ENCODE measurements around the gene MRC2. TPM values are rescaled to one million over a fixed set of nuclear protein-coding genes. Genes with fewer than 3 reads are reported as not detected.

Gene MRC2
- total RNA-seq, 1 experiment from 2014 or later = 12.3 TPM

DNA sequence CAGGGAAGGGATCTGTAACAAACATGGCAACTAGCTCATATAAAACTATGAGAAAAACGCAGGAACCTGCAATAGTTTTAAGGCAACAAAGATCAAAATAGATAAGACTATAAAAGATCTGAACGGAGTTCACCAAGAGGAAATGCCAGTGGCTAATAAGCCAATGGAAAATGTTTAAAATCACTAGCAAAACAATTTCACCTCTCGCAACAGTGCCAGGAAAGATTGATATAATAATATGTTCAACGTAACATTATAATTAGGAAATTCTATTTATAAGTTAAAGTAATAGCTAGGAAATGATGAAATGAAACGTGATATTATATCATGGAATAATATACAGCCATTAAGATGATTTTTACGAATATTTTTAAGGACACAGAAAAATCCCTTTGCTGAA lies 16.0 kb downstream of the MRC2 start:
- intact Hi-C loops (cut with micrococcal nuclease) = no loop called here
- no peaks in the 10 kb centered on the region for H3K36me3 Mint-ChIP-seq (ENCODE audit: insufficient read depth, unreplicated experiment)
- H3K27ac Mint-ChIP-seq (ENCODE audit: low read depth, unreplicated experiment) = no peak overlapping the region
- H3K27me3 Mint-ChIP-seq (ENCODE audit: insufficient read depth, unreplicated experiment) = no peaks in the 10 kb centered on the region
- TF ChIP-seq, protein P1, sequence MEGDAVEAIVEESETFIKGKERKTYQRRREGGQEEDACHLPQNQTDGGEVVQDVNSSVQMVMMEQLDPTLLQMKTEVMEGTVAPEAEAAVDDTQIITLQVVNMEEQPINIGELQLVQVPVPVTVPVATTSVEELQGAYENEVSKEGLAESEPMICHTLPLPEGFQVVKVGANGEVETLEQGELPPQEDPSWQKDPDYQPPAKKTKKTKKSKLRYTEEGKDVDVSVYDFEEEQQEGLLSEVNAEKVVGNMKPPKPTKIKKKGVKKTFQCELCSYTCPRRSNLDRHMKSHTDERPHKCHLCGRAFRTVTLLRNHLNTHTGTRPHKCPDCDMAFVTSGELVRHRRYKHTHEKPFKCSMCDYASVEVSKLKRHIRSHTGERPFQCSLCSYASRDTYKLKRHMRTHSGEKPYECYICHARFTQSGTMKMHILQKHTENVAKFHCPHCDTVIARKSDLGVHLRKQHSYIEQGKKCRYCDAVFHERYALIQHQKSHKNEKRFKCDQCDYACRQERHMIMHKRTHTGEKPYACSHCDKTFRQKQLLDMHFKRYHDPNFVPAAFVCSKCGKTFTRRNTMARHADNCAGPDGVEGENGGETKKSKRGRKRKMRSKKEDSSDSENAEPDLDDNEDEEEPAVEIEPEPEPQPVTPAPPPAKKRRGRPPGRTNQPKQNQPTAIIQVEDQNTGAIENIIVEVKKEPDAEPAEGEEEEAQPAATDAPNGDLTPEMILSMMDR (IDR thresholded peaks at IDR 0.05; ENCODE audit: unreplicated experiment) = no peak
- no peak for DNase-seq (ENCODE audit: unreplicated experiment)
- ChIA-PET POLR2A (interaction anchor here (1.6 kb wide), 1 partner anchor 12 kb away, joined by 4 read pairs; no protein-coding TSS in a partner anchor), CTCF (no interaction called here)
- no TSS peak for BruUV-seq (replicated peaks)
- H3K9me3 Mint-ChIP-seq (ENCODE audit: unreplicated experiment) = no peaks in the 10 kb centered on the region
- H3K4me3 Mint-ChIP-seq (ENCODE audit: unreplicated experiment) = no peak overlapping the region
- H3K4me1 Mint-ChIP-seq (ENCODE audit: insufficient read depth, unreplicated experiment) = no peaks in the 10 kb centered on the region

GRCh38 chr17:62644487-62645173 lies 17.2 kb downstream of the MRC2 start:
- Mint-ChIP-seq H3K4me3 (ENCODE audit: unreplicated experiment) (no peak overlapping the region), H3K9me3 (ENCODE audit: unreplicated experiment) (no peaks in the 10 kb centered on the region), H3K36me3 (ENCODE audit: insufficient read depth, unreplicated experiment) (no peaks in the 10 kb centered on the region), H3K4me1 (ENCODE audit: insufficient read depth, unreplicated experiment) (no peaks in the 10 kb centered on the region), H3K27ac (ENCODE audit: low read depth, unreplicated experiment) (no peak overlapping the region), H3K27me3 (ENCODE audit: insufficient read depth, unreplicated experiment) (no peaks in the 10 kb centered on the region)
- intact Hi-C loops (cut with micrococcal nuclease) = no loop called here
- no TSS peak for BruUV-seq (replicated peaks)
- no peak for DNase-seq (ENCODE audit: unreplicated experiment)
- POLR2A ChIA-PET = interaction anchor here (1.6 kb wide), 1 partner anchor 11 kb away, joined by 4 read pairs; no protein-coding TSS in a partner anchor
- TF ChIP-seq, protein P1 (IDR thresholded peaks at IDR 0.05; ENCODE audit: unreplicated experiment) = no peak
- CTCF ChIA-PET = no interaction called here

DNA sequence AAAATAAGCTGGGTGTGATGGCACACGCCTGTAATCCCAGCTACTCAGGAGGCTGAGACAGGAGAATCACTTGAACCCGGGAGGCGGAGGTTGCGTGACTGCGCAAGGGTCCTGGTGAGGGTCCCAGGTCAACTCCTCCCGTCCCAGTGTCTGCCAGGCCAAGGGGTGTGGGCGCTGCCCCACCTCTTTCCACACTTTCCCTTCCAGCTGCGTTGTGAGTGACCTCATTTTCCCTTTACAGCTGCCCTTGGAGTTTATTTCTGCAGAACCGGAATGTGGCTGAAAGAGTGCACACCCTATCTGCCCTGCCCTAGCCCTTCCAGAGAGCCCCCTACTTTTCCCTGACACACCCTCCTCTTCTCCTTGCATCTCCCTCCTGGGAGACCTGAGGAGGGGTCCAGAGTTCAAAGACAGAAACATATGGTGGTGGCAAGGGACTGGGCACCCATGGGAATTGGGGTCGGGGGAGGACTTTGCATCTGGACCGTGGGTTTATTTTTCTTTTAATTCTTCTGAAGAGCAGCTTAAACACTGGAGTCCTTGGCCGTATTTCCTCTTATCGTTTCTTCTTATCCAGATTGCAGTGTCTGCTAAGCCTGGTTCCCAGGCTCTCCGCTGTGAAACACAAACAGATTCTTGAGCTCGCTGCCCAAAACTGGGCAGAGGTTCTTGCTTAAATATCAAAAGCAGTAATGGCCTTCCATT lies 20.9 kb downstream of the MRC2 start:
- ChIA-PET CTCF (no interaction called here), POLR2A (no interaction called here)
- TF ChIP-seq, protein P1 (IDR thresholded peaks at IDR 0.05; ENCODE audit: unreplicated experiment) = no peak
- Mint-ChIP-seq H3K9me3 (ENCODE audit: unreplicated experiment) (no peaks in the 10 kb centered on the region), H3K27me3 (ENCODE audit: insufficient read depth, unreplicated experiment) (no peaks in the 10 kb centered on the region), H3K36me3 (ENCODE audit: insufficient read depth, unreplicated experiment) (no peaks in the 10 kb centered on the region), H3K27ac (ENCODE audit: low read depth, unreplicated experiment) (no peak overlapping the region), H3K4me3 (ENCODE audit: unreplicated experiment) (no peak overlapping the region), H3K4me1 (ENCODE audit: insufficient read depth, unreplicated experiment) (peaks cover 4% of the 10 kb centered on the region)
- BruUV-seq (replicated peaks) = no TSS peak
- intact Hi-C loops (cut with micrococcal nuclease) = no loop called here
- no peak for DNase-seq (ENCODE audit: unreplicated experiment)

DNA sequence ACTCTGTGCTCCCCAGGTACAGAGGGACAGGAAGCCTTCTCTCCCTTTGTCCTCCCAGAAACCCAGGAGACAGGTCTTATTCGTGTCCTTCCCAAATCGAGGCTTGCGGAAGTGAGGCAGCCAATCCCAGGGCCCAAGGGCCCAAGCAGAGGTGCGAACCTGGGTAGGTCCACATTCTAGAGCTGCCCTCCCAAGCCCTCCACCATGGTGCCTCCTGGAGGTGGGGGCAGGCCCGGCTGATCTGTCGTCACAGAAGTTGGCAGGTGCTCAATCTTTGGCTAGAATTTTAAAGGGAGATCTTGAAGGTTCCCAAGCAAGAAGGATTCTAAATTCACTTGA lies 21.5 kb downstream of the MRC2 start:
- CTCF ChIA-PET = no interaction called here
- intact Hi-C loops (cut with micrococcal nuclease) = no loop called here
- Mint-ChIP-seq H3K36me3 (ENCODE audit: insufficient read depth, unreplicated experiment) (no peaks in the 10 kb centered on the region), H3K9me3 (ENCODE audit: unreplicated experiment) (no peaks in the 10 kb centered on the region), H3K4me3 (ENCODE audit: unreplicated experiment) (no peak overlapping the region), H3K27me3 (ENCODE audit: insufficient read depth, unreplicated experiment) (no peaks in the 10 kb centered on the region), H3K4me1 (ENCODE audit: insufficient read depth, unreplicated experiment) (peaks cover 6% of the 10 kb centered on the region), H3K27ac (ENCODE audit: low read depth, unreplicated experiment) (no peak overlapping the region)
- POLR2A ChIA-PET = no interaction called here
- TF ChIP-seq, protein P1 (IDR thresholded peaks at IDR 0.05; ENCODE audit: unreplicated experiment) = no peak
- DNase-seq (ENCODE audit: unreplicated experiment) = no peak
- no TSS peak for BruUV-seq (replicated peaks)

All from MCF 10A (cell line).